HG02642 (cell line): ENCODE results near the gene ALK.

Experiments used
- ATAC-seq: cut with Tn5 transposase; IDR thresholded peaks from one replicate; pipeline ENCODE4 v1.9.1; 2021; ENCODE audit warnings: mild to moderate bottlenecking; ENCODE audit not compliant: unreplicated experiment, poor library complexity

The ALK gene

DNA sequence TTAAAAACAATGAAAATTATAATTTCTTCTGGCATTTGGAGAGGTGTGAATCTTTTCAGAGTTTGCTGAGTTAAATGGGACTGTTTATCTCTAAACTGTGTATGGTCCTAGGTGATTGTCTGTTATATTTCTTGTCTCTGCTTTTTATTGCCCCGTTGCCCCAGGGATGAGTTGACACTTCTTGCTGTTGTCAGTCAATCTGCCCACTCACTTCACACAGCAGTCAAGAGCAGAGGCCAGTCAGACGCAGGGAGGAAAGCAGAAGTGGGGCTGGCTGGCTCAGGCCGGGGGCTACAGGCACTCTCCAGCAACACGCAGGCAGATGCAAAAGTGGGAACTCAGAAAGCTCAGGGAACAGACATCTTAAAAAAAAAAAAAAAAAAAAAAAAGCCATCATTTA, 441.0 kb downstream of the ALK start:
- ATAC-seq = no peak

DNA sequence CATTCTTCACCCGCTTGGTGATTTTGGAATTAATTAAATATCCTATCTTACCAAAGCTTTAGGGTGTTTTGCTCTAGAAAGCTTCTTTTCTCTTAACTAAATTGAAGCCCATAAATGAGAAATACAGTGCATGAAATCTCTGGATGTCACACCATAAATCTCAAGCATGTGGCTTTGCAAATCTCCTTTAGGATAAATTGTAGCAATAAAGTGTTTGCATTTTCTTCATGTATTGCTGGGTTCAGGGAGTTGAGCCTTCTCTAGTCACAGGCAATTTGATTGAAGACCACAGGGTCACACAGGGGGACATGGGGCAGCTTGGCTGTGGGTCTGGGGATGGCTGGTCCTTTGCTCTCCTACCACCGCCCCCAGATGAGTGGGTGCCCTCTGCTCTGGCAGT, 442.0 kb downstream of the ALK start:
- ATAC-seq = no peak

DNA sequence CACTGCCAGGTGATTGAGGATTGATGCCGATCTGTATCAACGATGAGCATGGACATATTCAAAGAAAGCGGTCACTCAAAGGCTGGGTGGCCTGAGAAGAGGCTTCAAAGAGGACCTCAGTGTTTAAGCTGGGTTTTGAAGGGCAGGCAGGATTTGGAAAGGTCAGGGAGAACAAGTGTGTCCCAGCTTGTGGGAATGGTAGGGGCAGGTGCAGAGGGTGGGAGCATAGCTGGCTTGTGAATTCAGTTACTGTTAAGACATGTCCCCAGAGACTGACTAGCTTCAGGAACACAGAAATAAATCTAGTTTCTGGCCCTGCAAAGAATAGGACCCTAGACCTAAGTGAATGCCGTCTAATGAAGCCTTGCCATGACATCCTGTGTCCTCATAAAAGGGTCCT, 442.7 kb downstream of the ALK start:
- ATAC-seq = no peak

DNA sequence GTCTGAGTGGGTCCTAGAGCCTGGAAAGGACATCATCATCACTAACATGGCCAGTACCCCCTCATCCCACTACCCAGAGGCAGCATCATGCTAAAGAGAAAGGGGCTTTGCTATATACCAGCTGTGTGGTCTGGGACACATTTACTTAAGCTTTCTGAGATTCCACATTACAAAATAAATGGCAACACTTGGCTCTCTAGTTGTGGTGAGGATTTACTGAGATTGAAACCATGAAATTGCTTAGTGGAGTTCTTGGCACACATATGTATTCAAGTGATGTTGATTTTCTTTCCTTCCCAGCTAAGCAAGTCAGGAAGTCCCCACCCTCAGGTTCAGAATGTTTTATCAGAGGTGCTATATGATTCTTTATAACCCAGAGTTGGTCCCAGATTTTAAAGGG, 444.2 kb downstream of the ALK start:
- no peak for ATAC-seq

DNA sequence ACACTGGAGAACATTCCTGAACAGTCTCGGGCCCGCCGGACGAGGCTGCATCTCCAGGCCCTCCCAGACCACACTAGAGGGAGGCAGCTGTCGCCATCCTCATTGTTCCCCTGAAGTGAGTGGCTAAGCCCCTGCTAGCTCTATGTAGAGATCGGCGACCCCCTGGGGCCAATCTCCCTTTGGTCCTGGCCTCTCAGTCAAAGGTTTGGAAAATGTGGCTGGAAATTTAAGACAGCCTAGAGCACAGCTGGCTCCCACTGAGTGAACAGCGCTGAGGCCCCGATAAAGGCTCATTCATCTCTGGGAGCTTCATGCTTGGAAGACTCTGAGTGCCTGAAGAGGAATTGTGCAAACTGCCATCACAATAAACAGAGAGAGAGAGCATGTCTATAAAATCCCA, 445.9 kb downstream of the ALK start:
- ATAC-seq = no peak

DNA sequence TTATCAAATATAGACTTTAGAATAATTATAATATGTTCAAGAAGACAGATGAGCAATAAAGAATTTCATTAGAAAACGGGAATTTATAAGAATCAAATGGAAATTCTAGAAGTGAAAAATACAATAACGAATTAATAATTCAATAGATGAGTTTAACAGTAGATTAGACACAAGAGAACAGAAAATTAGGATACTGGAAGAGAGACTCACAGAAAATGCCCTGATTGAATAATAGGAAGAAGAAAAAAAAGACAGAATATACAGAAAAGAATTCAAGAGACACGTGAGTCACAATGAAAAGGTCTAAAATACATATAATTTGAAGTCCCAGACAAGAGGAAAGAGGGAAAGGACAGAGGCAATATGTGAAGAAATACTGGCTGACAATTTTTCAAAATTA, 451.4 kb downstream of the ALK start:
- no peak for ATAC-seq

DNA sequence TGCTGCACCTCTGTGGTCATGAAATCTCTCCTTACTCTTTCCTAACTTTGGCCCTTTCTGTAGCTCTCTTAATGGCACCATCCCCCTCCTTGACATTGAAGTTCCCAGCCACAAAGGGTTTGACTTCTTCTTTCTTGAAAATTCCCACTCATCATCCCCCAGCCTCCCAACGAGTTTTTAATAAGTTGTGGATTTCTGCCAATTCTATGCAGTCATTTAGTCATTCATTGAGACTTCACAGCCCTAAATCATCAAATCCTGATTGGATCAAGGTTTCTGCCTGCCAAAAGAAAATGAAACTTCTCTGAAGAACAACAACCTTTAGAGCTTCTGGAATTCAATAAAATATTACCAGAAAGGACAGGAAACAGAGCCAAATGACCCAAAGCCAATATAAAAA, 451.9 kb downstream of the ALK start:
- no peak for ATAC-seq

DNA sequence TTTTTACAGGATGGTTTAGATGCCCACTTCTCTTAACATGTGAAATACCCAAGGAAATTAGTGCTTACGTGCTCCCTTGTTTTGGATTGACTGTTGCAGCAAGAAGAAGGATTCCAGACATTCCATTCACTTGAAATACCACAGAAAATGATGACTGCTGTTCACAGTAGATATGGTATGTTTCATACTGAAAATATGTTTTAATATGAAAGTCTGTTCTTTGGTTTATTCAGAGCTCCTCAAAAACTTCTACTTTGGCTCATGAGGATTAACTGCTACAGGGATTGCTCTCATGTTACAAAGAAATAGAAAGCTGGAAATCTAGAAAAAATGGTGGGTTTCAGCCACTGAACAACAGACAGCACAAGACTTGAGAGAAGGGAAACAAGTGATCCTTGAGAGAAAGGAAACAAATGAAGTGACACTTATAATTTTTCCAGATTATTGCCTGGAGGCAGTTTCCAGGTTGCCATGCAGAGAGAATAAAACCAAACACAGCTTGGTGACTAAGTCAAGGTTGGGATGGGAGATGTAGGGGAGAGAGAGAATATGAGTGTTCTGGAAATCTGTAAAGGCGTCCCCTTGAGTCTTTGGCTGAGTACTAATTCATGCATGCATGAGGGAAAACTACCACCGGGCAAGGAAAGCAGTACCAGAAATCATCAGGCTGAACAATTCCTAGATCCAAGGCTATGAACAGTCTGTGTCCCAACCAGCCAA, 458.0 kb downstream of the ALK start:
- no peak for ATAC-seq

DNA sequence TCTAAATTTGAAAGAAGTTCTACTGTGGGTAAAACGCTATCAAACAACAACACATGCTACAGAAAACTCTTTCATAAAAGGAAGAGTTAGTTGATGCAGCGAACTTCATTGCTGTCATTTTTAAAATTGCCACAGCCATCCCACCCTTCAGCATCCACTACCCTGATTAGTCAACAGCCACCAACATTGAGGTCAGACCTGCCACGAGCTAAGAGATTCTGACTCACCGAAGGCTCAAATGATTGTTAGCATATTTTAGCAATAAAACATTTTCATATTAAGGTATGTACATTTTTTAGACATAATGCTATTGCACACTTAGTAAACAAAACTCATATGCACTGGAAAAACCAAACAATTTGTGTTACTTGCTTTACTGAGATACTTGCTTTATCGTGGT, 459.1 kb downstream of the ALK start:
- no peak for ATAC-seq

DNA sequence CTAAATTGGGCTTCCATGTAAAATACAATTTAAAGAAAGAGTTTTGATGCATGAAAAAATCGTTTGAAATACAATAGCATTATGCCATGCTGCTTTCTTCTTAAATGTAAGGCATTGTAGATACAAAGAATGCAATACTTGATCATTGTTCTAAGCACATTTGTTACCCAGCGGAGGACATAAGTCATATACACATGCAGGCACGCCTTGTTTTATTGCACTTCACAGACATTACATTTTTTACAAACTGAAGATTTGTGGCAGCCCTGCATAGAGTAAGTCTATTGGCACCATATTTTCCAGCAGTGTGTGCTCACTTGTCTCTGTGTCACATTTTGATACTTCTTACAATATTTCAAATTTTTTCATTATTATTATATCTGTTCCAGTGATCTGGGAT, 461.2 kb downstream of the ALK start:
- ATAC-seq = no peak

DNA sequence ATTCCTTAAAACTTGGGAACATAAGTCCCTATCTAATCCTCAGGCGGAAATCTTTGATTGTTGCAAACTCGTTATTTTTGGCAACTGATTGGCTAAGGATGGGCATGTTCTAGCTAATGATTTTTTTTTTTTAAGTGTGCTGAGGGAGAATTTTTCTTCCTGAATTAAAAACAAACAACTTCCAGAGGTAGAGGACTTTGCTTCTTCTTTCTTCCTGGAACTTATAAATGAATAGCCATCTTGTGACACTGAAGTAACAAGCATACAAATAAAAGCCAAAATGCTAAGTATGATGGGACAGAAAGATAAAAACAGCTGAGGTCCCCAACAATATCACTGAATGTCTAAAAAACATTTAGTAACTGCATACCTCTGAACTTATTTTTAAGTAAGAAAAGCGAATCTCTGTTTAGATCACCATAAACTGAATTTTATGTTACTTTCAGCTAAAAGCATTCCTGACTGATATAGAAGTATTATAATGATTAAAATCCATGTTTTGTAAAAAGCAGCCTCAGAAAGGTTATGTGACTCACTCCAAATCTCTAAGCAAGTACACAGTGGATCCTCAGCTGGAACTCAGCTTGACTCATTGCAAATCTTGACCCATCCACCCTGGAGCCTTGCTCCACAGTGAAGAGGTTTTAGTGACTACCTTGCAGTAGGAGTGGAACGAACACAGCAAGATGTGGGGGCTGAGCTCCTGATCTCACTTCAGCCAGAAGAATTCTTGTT, 461.8 kb downstream of the ALK start:
- ATAC-seq = no peak

DNA sequence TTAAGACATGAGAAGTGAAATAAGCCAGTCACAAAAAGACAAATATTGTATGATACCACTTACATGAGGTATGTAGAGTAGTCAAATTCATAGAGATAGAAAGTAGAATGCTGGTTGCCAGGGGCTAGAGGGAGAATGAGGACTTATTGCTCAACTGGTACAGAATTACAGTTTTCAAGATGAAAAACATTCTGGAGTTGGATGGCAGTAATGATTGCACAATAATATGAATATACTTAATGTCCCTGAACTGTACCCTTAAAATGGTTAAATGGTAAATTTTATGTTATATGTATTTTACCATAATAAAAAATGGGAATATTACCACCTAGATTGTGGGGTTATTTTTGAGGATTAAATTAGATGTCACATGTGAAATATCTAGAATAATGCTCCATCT, 465.0 kb downstream of the ALK start:
- no peak for ATAC-seq

DNA sequence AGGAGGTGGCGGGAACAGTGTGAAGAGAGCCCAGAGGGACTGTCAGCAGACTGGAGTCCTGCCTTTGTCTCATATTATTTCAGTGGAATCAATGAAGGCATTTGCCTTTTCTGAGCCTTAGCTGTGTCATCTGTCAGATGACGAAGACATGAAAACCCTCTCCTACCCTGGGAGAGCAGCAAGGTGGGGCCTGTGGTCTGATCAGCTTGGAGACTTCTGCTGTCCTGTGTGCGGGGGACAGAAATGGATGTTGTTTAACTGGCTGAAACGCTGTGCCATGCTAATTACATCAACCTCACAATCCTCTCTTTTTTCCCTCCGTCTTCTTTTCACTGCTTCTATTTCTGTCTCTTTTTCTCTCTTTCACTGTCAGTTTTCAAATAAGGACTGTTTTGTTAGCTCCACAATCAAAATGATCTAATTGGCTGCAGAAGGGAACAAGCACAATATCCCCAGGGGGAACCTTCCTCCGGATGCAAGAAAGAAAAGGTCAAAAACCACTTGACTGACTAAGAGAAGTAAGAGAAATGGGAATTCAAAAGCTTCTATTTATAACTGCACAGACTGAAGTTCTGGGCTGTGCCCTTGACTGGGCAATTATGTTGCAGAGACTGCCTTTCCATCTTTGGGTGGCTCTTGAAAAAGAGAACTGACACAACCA, 466.1 kb downstream of the ALK start:
- no peak for ATAC-seq

DNA sequence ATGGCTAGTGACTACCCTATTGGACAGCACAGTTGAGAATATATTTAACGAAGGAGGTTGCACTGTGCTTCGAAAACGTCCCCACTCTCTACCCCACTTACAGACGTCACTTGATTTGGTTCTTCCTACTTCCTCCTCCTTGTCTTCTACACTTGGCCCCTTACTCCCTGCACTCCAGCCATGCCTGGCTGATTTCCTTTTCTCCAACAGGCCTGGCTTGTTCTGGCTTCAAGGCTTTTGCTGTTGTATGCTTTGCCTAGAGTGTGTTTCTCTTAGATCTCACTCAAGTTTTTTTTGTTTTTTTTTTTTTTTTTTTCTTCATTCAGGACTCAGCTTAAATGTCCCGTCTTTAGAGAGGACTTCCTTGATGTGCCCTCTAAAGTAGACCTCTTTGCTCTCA, 469.4 kb downstream of the ALK start:
- ATAC-seq = no peak

DNA sequence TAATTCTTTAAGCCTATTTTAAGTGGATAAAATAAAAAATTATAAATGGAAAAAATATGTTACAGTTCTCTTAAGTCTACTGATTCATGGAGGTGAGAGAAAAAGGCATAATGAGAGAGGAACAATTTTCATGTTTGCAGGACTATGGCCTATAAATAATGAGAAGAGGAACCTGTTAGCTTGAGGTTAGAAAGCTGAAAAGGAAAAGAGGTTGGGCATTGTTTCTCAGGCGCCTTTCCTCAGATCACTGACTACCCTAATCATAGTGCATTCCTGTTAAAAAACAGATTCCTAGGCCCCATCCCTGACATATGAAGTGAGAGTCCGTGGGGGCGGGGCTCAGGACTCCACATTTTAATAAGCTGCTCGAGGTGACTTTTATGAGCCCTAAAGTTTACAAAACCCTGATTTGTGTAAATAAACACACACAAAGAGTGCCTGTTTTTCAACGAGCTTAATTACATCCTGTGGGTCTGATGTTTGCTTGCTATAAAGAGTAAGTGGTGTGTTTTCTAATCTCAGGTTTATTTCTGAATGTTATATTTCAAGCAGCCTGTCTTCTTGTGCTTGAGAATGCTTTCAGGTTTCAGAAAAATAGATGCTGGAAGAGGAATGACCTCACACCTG, 470.7 kb downstream of the ALK start:
- ATAC-seq = no peak

DNA sequence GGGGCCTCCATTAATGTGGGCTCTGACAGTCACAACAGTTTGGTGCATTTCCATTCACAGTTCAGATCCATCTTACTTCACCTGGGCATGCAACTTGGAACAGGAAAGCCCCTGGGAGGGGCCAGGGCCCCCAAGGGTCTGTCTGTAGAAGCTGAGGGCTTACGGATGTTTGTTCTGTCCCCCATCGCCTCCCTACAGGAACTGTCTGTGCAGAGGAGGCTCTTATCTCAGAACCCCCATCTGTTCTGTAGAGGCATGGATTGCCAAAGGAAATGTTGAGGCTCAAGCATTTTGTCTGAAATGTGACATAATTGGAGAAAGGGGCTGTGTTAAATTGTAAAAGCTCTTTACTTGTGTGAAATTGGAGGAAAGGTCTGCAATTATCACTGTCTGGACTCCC, 471.9 kb downstream of the ALK start:
- no peak for ATAC-seq

DNA sequence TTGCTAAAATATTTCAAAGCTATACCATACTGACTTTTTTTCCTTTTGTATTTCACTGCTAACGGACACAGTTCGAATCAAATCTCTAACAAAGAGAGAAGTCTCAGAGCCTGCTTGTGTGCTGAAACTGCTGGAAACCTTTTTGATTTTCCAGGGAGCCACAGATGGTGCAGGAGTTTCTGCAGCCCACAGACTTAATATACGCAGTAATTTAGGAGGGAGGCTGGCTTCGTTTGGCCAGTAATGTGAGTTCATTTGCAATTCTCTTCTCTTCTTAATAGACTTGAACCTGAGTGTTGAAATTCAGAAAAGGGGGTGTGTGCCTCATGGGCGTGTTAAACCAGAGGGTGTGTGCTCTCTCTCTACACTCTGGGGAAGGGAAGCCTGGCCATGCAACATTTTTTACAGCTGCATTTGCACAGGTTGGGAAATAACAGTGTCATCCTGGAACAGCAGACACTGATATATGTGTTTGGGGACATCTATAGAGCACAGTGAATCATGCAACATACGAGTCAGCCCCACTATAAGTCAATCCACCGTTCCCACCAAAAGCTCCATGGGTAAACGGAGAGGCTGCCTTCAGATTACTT, 473.2 kb downstream of the ALK start:
- ATAC-seq = no peak

DNA sequence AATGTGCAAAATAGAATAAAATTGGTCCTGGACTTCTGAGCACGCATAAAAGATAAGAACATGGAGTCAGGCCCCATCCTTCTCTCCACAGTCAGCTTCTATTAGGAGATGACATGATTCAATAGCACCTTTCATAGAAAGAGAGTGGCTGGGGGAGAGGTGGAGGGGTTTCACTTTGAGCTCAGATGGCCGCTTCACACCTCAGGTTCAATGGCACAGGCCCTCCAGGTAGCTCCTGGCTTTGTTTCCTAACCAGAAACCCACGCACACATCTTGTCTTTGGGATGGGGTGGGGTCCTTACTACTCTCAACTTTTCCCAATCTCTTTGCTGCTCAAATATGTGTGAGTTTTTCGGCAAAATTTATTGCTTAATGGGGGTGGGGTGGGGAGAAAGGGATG, 473.9 kb downstream of the ALK start:
- no peak for ATAC-seq

DNA sequence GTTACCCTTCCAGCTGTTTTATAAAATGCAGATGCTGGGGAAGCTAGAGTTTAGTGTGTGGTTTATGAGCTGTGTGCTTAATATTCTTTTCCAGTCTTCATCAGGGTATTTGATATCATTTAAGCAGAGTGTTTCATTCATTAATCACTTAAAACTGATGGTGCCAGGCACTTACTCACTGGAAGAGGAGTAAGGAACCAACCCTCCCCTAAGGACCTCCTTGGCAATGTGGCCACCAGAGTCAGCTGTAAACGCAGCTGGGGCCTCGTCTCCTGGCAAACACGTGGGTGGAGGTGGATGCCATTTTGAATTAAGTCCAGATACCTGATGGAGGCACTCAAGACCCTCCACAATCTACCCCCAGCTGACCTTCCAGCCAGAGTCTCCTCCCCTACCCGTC, 474.5 kb downstream of the ALK start:
- ATAC-seq = no peak

DNA sequence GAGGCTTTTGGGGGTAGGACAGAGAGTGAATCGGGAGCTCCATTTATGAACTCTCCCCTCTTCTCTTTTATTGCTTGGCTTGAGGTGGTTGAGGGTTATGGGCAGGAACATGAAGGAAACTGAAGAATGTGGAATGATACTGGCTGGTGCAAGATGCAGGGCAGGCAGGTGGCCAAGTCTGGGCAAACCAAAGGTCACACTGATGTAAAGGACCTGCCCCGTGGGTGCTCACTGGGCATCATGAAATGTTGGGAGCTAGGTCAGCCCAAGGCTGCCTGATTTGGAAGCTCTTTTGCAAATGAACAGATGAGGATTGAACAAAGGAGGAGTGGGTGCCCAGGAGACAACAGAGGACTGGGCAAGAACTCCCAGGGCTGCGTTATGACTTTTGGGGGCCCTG, 477.2 kb downstream of the ALK start:
- no peak for ATAC-seq

DNA sequence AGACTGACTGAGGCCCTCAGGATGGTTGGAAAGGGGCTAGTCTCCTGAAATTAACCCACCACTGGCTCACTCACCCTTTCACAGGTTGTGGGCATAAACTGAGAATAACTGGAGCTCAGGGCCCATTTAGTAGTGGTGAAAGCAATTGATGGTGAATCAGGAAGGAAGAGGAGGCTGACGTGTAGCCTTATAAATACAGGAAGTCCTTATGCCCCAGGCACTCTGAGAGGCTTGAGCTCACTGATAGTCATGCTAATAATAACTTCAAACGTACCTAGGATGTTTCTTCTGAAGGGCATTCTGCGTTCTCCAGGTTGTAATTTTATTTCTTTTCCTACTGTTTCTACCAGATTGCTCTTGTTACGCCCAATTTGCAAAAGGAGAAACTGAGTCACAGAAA, 477.8 kb downstream of the ALK start:
- ATAC-seq = no peak
